Immature natural killer cell (primary cell): ENCODE results near the gene OR52E5. TPM values are rescaled to one million over a fixed set of nuclear protein-coding genes. Genes with fewer than 3 reads are reported as not detected.

Experiments used
- DNase-seq, 3 donors: peaks; one replicate each; pipeline ENCODE4 v3.0.0; 2022; ENCODE audit warnings: mixed read lengths in 1 of 3
- H3K27ac Mint-ChIP-seq, 6 donors: one replicate each; pipeline ENCODE4 v1.8.0; 2020; ENCODE audit warnings: mixed read lengths in 6 of 6, mild to moderate bottlenecking in 5 of 6, inconsistent platforms in 4 of 6, moderate library complexity in 3 of 6
- H3K27me3 Mint-ChIP-seq, 3 donors: one replicate each; pipeline ENCODE4 v1.8.0; 2020 to 2021; ENCODE audit warnings: low read depth in 3 of 3, mild to moderate bottlenecking in 3 of 3, mixed read lengths in 3 of 3, moderate library complexity in 3 of 3, inconsistent platforms in 1 of 3
- H3K36me3 Mint-ChIP-seq, 3 donors: one replicate each; pipeline ENCODE4 v1.8.0; 2020; ENCODE audit warnings: mixed read lengths in 3 of 3, inconsistent platforms in 2 of 3, mild to moderate bottlenecking in 2 of 3
- H3K4me1 Mint-ChIP-seq, 2 donors: one replicate each; pipeline ENCODE4 v1.8.0; 2020; ENCODE audit warnings: inconsistent platforms in 2 of 2, mild to moderate bottlenecking in 2 of 2, mixed read lengths in 2 of 2, moderate library complexity in 1 of 2
- H3K4me3 Mint-ChIP-seq, 5 donors: one replicate each; pipeline ENCODE4 v1.8.0; 2020; ENCODE audit warnings: mild to moderate bottlenecking in 5 of 5, mixed read lengths in 5 of 5, inconsistent platforms in 3 of 5, moderate library complexity in 3 of 5
- H3K9me3 Mint-ChIP-seq, 6 donors: one replicate each; pipeline ENCODE4 v1.8.0; 2020; ENCODE audit warnings: mild to moderate bottlenecking in 6 of 6, mixed read lengths in 6 of 6, inconsistent platforms in 4 of 6, moderate library complexity in 3 of 6
- polyA plus RNA-seq, 3 donors: library from polyadenylated mRNA; unstranded; fragments of 300-500 nt; fragmentation: Illumina TruSeq; gene quantifications; one replicate each; pipeline ENCODE4 v1.2.3, GENCODE V29; 2021

The OR52E5 gene
- polyA plus RNA-seq, 3 donors from 2014 or later, result not detected

DNA sequence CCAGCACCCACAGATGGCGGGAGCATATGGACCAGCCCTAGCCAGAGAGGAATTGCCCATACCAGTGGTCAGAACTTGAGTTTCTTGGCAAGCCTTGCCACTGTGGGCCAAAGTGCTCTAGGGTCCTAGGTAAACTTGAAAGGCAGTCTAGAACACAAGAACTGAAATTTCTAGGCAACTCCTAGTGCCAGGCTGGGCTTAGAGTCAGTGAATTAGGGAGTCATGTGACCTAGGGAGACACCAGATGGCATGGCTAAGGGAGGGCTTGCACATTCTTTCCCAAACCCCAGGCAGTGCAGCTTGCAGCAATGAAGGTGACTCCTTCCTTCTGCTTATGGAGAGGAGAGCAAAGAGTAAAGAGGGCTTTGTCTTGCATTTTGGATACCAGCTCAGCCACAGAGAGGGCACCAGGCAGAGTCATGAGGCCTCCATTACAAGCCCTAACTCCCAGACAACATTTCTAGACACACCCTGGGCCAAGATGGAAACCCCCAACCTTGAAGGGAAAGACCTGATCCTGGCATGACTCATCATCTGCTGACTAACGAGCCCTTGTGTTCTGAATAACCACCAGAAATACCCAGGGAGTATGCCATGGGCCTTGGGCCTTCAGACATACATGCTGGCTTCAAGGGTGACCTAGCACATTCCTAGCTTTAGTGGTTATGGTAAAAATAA lies 29.9 kb downstream of the OR52E5 start:
- Mint-ChIP-seq H3K27me3 (peaks cover 0 to 4% (median 1%) of the 10 kb centered on the region in 3 donors), H3K36me3 (no peaks in the 10 kb centered on the region), H3K9me3 (peaks cover 0 to 2% (median 0%) of the 10 kb centered on the region in 6 donors), H3K4me3 (no peak overlapping the region), H3K4me1 (no peaks in the 10 kb centered on the region), H3K27ac (no peak overlapping the region)
- no peak for DNase-seq

GRCh38 chr11:5923427-5923776 lies 30.4 kb downstream of the OR52E5 start:
- no peak for DNase-seq
- H3K27me3 Mint-ChIP-seq, result peaks cover 0 to 4% (median 1%) of the 10 kb centered on the region in 3 donors
- H3K4me1 Mint-ChIP-seq, result no peaks in the 10 kb centered on the region
- no peaks in the 10 kb centered on the region for H3K36me3 Mint-ChIP-seq
- no peak overlapping the region for H3K27ac Mint-ChIP-seq
- H3K4me3 Mint-ChIP-seq, result no peak overlapping the region
- H3K9me3 Mint-ChIP-seq, result peaks cover 0 to 3% (median 0%) of the 10 kb centered on the region in 6 donors

- H3K36me3 Mint-ChIP-seq, result no peaks in the 10 kb centered on the region
- H3K4me3 Mint-ChIP-seq, result no peak overlapping the region
- H3K27me3 Mint-ChIP-seq, result peaks cover 0 to 2% (median 1%) of the 10 kb centered on the region in 3 donors
- no peak for DNase-seq
- H3K4me1 Mint-ChIP-seq, result no peaks in the 10 kb centered on the region
- H3K27ac Mint-ChIP-seq, result no peak overlapping the region
- peaks cover 0 to 3% (median 0%) of the 10 kb centered on the region in 6 donors for H3K9me3 Mint-ChIP-seq
Observed at GRCh38 chr11:5923794-5924193, 30.8 kb downstream of the OR52E5 start.

DNA sequence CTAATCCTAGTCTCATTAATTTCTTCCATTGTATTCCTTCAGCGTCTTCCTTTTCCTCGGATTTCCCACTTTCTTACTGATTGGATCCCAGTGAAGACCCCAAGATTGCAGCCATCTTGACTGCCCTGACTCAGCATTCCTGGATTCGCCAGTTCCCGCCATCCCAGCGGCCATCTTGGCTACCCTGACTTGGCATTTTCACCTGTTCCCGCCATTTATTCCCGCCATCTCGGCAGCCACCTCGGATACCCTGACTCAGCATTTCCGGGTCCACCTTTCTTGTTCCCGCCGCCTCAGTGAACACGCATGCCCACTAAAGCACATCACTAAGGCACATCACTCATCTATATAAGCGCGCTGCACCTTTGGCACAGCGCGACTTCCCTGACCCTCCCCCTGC lies 35.3 kb downstream of the OR52E5 start:
- H3K27ac Mint-ChIP-seq, result no peak overlapping the region
- DNase-seq, result no peak
- H3K4me1 Mint-ChIP-seq, result no peaks in the 10 kb centered on the region
- peaks cover 0 to 2% (median 0%) of the 10 kb centered on the region in 3 donors for H3K27me3 Mint-ChIP-seq
- peaks cover 0 to 8% (median 4%) of the 10 kb centered on the region in 6 donors for H3K9me3 Mint-ChIP-seq
- H3K36me3 Mint-ChIP-seq, result no peaks in the 10 kb centered on the region
- no peak overlapping the region for H3K4me3 Mint-ChIP-seq

GRCh38 chr11:5928811-5929210 lies 35.8 kb downstream of the OR52E5 start:
- peaks cover 0 to 8% (median 4%) of the 10 kb centered on the region in 6 donors for H3K9me3 Mint-ChIP-seq
- H3K4me1 Mint-ChIP-seq, result no peaks in the 10 kb centered on the region

DNA sequence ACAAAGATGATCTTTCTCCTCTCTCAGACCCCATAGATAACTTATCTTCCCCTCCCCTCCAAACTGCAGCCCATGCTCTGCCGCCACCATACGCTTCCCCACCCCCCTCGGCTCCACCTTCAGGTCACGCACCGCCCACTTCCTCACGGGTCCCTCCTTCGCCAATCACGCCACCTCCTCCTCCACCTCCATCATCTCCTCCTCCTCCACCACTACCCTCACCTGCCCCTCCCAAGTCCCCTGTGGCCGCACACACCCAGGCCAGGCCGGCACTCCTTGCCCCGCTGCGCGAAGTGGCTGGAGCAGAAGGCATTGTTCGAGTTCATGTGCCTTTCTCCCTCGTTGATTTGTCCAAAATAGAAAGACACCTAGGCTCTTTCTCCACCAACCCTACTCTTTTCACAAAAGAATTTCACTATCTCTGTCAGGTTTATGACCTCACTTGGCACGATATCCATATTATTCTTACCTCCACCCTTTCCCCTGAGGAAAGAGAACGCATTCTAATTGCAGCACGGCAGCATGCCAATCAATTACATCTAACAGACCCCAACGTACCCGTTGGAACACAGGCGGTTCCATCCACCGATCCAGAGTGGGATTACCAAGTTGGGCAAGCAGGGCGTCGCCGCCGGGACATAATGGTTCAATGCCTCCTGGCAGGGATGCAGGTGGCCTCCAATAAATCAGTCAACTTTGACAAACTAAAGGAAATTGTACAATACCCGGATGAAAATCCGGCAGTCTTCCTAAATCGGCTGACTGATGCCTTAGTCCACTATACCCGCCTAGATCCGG lies 36.8 kb downstream of the OR52E5 start:
- Mint-ChIP-seq H3K27ac (no peak overlapping the region), H3K27me3 (peaks cover 0 to 6% (median 0%) of the 10 kb centered on the region in 3 donors), H3K4me3 (no peak overlapping the region), H3K9me3 (peaks cover 0 to 8% (median 4%) of the 10 kb centered on the region in 6 donors), H3K36me3 (no peaks in the 10 kb centered on the region), H3K4me1 (no peaks in the 10 kb centered on the region)
- DNase-seq, result no peak

More at GRCh38 chr11:5928811-5929210, 35.8 kb downstream of the OR52E5 start:
- peaks cover 0 to 6% (median 0%) of the 10 kb centered on the region in 3 donors for H3K27me3 Mint-ChIP-seq
- DNase-seq, result no peak
- H3K36me3 Mint-ChIP-seq, result no peaks in the 10 kb centered on the region
- H3K4me3 Mint-ChIP-seq, result no peak overlapping the region
- no peak overlapping the region for H3K27ac Mint-ChIP-seq

DNA sequence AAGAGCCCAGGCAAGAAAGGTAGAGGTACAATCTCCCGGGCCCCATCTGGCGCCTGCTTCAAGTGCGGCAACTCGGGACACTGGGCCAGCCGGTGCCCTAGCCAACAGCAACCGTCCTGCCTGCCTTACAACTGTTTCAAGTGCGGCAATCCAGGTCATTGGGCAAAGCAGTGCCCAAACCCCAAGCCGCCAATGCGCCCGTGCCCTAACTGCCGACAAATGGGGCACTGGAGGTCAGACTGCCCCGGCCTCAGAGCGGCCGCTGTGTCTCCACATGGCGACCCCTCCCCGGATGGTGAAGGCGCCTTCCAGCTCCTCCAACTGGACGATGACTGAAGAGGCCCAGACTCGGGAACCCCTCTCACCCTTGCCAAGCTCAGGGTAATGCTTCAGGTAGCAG lies 37.6 kb downstream of the OR52E5 start:
- H3K36me3 Mint-ChIP-seq, result no peaks in the 10 kb centered on the region
- H3K27ac Mint-ChIP-seq, result no peak overlapping the region
- H3K4me1 Mint-ChIP-seq, result no peaks in the 10 kb centered on the region
- H3K4me3 Mint-ChIP-seq, result no peak overlapping the region
- peaks cover 0 to 8% (median 4%) of the 10 kb centered on the region in 6 donors for H3K9me3 Mint-ChIP-seq
- H3K27me3 Mint-ChIP-seq, result peaks cover 0 to 8% (median 0%) of the 10 kb centered on the region in 3 donors
- no peak for DNase-seq

GRCh38 chr11:5931061-5931460 lies 38.1 kb downstream of the OR52E5 start:
- no peak overlapping the region for H3K4me3 Mint-ChIP-seq

DNA sequence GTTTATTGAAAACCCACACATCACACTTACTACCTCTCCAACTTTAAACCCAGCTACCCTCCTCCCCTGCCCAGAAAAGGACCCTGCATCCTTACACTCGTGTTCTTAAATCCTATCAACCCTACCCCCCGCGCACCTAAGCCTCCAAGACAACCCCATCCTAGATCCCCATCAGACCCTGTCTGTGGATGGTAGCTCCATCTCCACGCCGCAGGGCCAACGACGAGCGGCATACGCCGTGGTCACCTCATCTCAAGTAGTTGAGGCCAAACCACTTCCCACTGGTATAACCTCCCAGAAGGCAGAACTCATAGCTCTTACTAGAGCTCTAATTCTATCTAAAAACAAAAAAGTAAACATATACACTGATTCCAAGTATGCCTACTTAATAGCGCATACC lies 39.7 kb downstream of the OR52E5 start:
- peaks cover 0 to 8% (median 5%) of the 10 kb centered on the region in 6 donors for H3K9me3 Mint-ChIP-seq
- peaks cover 0 to 9% (median 3%) of the 10 kb centered on the region in 3 donors for H3K27me3 Mint-ChIP-seq
- no peak overlapping the region for H3K27ac Mint-ChIP-seq
- H3K36me3 Mint-ChIP-seq, result no peaks in the 10 kb centered on the region
- no peak overlapping the region for H3K4me3 Mint-ChIP-seq
- no peaks in the 10 kb centered on the region for H3K4me1 Mint-ChIP-seq
- no peak for DNase-seq

More at GRCh38 chr11:5931061-5931460, 38.1 kb downstream of the OR52E5 start:
- Mint-ChIP-seq H3K27ac (no peak overlapping the region), H3K36me3 (no peaks in the 10 kb centered on the region), H3K27me3 (peaks cover 0 to 9% (median 0%) of the 10 kb centered on the region in 3 donors), H3K9me3 (peaks cover 0 to 8% (median 4%) of the 10 kb centered on the region in 6 donors), H3K4me1 (no peaks in the 10 kb centered on the region)
- DNase-seq, result no peak

DNA sequence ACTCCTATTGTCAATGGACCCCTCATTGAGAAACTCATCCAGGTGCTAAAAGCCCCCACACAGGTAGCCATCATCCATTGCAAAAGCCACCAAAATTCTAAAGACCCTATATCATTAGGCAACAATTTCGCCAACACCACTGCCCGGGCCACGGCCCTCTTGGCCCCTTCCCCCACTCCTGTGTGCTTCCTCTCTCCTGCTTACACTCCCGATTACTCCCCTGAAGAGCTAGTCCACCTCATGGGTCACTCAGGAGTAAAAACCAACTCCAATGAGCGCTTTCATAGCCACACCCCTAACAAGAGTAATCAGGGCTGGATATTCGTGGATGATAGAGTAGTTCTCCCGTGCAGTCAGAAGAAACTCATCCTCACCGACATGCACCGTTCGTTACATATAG lies 40.1 kb downstream of the OR52E5 start:
- no peaks in the 10 kb centered on the region for H3K4me1 Mint-ChIP-seq
- DNase-seq, result no peak
- H3K9me3 Mint-ChIP-seq, result peaks cover 0 to 8% (median 5%) of the 10 kb centered on the region in 6 donors
- H3K4me3 Mint-ChIP-seq, result no peak overlapping the region
- no peaks in the 10 kb centered on the region for H3K36me3 Mint-ChIP-seq
- H3K27ac Mint-ChIP-seq, result no peak overlapping the region
- peaks cover 0 to 9% (median 3%) of the 10 kb centered on the region in 3 donors for H3K27me3 Mint-ChIP-seq

DNA sequence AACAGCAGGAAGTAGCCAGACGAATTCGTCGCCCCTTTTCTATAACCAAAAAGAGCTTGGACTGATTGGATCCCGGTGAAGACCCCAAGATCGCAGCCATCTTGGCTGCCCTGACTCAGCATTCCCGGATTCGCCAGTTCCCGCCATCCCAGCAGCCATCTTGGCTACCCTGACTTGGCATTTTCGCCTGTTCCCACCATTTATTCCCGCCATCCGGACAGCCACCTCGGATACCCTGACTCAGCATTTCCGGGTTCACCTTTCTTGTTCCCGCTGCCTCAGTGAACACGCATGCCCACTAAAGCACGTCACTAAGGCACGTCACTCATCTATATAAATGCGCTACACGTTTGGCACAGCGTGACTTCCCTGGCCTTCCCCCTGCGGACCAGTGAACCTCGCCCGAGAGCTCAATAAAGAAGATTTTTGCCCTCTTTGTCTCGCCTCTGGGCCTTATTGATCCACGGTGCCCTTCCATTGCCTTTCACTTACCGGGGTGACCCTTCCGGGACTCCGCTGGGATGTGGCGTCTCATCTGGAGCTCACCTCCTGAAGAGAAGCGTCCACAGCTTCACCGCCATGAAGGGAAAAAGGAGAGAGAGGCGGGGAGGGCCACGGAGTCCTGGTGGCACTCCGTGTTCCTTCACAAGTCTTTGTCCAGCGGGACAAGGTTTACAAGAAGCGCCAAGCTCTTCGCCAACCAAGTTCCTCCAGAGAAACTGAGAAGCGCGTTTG lies 45.0 kb downstream of the OR52E5 start:
- Mint-ChIP-seq H3K4me3 (no peak overlapping the region), H3K27ac (no peak overlapping the region), H3K27me3 (peaks cover 0 to 11% (median 8%) of the 10 kb centered on the region in 3 donors), H3K4me1 (no peaks in the 10 kb centered on the region), H3K36me3 (no peaks in the 10 kb centered on the region), H3K9me3 (peaks cover 0 to 1% (median 0%) of the 10 kb centered on the region in 6 donors)
- DNase-seq, result no peak

- H3K9me3 Mint-ChIP-seq, result peaks cover 0 to 1% (median 0%) of the 10 kb centered on the region in 6 donors
- H3K36me3 Mint-ChIP-seq, result no peaks in the 10 kb centered on the region
- no peaks in the 10 kb centered on the region for H3K4me1 Mint-ChIP-seq
Observed at GRCh38 chr11:5938603-5938965, 45.6 kb downstream of the OR52E5 start.

GRCh38 chr11:5940748-5941147 lies 47.7 kb downstream of the OR52E5 start:
- peaks cover 0 to 1% (median 0%) of the 10 kb centered on the region in 6 donors for H3K9me3 Mint-ChIP-seq
- no peaks in the 10 kb centered on the region for H3K36me3 Mint-ChIP-seq
- no peak overlapping the region for H3K4me3 Mint-ChIP-seq
- no peak for DNase-seq
- H3K27me3 Mint-ChIP-seq, result peaks cover 0 to 10% (median 8%) of the 10 kb centered on the region in 3 donors
- no peak overlapping the region for H3K27ac Mint-ChIP-seq
- no peaks in the 10 kb centered on the region for H3K4me1 Mint-ChIP-seq

More at GRCh38 chr11:5938603-5938965, 45.6 kb downstream of the OR52E5 start:
- Mint-ChIP-seq H3K27me3 (peaks cover 0 to 9% (median 8%) of the 10 kb centered on the region in 3 donors), H3K4me3 (no peak overlapping the region), H3K27ac (no peak overlapping the region)
- no peak for DNase-seq
